ENCODE data around the gene TPK1.

Gene TPK1

DNA sequence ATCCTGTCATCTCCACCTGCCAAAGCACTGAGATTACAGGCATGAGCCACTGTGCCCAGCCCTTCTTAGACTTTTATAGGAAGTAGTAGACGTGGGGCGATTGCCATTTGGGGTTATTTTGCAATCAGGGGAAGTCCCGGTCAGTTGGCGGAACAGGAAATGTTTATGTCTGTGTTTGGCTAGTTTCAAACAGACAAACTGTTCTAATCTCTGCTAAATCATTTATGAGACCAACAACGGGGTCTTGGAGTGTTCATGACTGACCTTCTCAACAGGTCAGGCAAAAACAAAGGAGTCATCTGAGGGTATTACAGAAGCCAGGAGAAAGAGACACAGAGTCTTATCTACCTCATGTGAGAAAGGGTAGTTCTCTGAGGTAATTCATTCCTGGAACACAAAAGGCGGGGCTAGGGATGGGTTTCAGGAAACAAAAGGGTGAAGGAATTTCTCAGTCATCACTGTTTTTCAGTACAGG lies 6.6 kb upstream of the TPK1 start:
- Histone ChIP-seq H3K9me3 (ENCODE audit: low read length) (no peaks in the 10 kb centered on the region), H3K4me3 (ENCODE audit: low read length) (no peak overlapping the region), H3K27me3 (ENCODE audit: insufficient read depth, low read length) (no peaks in the 10 kb centered on the region), H3K36me3 (ENCODE audit: insufficient read depth, low read length) (no peaks in the 10 kb centered on the region), H2AFZ (ENCODE audit: low read depth, low read length) (no peak overlapping the region), H3K4me1 (ENCODE audit: insufficient read depth, low read length) (no peaks in the 10 kb centered on the region)

DNA sequence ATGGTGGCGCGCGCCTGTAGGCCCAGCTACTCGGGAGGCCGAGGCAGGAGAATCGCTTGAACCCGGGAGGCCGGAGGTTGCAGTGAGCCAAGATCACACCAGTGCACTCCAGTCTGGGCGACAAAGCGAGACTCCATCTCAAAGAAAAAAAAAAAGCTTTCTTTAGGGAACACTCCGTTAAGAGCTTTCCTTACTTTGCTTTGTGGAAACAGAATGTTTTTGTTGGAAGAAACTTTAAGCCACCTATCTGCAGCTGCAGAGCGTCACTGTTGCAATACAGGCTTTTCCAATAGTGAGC lies 641 bp upstream of the TPK1 start:
- Histone ChIP-seq H3K4me3 (ENCODE audit: low read length) (peak overlapping the region; percentile 78), H3K27me3 (ENCODE audit: insufficient read depth, low read length) (no peaks in the 10 kb centered on the region), H3K4me1 (ENCODE audit: insufficient read depth, low read length) (peaks cover 3% of the 10 kb centered on the region), H3K36me3 (ENCODE audit: insufficient read depth, low read length) (no peaks in the 10 kb centered on the region), H3K9me3 (ENCODE audit: low read length) (no peaks in the 10 kb centered on the region), H2AFZ (ENCODE audit: low read depth, low read length) (peak overlapping the region; percentile 98)

DNA sequence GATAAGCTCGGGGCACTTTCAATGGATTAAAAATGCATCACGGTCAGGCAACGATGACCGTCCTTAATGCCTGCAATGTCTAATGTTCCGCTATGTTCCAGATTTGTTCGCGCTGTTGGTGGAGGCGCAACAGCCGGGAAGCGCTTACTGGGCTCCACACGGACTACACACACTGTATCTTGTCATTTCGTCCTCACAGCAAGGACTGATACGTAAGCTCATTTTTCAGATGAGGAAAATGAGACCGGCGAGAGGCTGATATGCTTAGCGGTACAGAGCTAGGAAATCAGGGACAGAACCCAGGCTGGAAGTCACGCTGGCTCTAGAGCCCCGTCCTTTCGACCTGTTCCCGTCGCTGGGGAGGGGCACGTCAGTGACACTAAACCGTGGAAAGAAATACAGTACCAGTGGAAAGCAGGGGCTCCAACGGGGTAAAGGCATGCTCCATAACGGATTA lies 670 bp downstream of the TPK1 start:
- Histone ChIP-seq H2AFZ (ENCODE audit: low read depth, low read length) (peak overlapping the region; percentile 98), H3K27me3 (ENCODE audit: insufficient read depth, low read length) (no peaks in the 10 kb centered on the region), H3K9me3 (ENCODE audit: low read length) (no peaks in the 10 kb centered on the region), H3K4me1 (ENCODE audit: insufficient read depth, low read length) (peaks cover 3% of the 10 kb centered on the region), H3K4me3 (ENCODE audit: low read length) (peak overlapping the region; percentile 78), H3K36me3 (ENCODE audit: insufficient read depth, low read length) (no peaks in the 10 kb centered on the region)

DNA sequence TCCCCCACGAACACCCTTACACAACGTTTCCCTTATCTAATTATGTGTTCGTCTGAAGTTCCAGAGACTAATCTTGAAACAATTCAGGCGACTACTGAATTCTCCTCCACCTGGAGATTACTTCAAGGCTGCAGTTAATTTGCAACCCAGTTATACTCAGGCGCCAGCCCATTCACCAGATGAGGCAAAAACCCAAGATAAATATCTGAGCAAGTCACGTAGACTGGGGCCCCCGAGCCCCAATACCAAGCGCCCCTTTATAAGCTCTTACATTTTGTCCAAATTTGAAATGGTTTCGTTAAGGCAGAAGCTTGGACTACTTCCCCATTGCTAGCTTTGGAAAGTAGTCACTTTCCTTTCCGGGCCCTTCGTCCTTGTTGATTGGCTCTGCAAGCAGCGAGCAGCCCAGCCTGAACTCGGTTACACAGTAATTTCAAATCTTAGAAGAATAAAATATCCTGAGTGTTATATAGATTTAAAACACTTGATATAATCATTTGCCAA lies 1.2 kb downstream of the TPK1 start:
- Histone ChIP-seq H3K4me1 (ENCODE audit: insufficient read depth, low read length) (peaks cover 3% of the 10 kb centered on the region), H2AFZ (ENCODE audit: low read depth, low read length) (peak overlapping the region; percentile 98), H3K27me3 (ENCODE audit: insufficient read depth, low read length) (no peaks in the 10 kb centered on the region), H3K36me3 (ENCODE audit: insufficient read depth, low read length) (no peaks in the 10 kb centered on the region), H3K9me3 (ENCODE audit: low read length) (no peaks in the 10 kb centered on the region), H3K4me3 (ENCODE audit: low read length) (peak overlapping the region; percentile 78)

DNA sequence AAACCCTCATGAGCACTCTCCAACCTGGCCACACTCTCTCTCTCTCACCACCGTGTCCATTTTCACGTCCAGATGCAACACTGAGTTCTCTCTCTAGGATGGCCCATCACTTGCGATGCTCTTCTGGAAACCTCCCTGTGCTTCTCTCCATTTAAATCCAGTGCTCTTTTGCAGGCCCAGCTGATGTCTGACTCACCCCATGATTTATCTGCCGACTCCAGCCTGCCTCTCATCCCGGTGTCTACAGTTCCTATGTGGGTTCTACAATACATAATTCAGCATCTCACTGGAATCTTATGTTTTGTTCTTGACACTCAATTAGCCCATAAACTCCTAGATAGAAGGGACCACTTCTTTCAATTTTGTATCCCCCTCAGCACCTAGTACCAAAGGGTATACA lies 5.0 kb downstream of the TPK1 start:
- H3K4me3 ChIP-seq (ENCODE audit: low read length) = no peak overlapping the region
- no peaks in the 10 kb centered on the region for H3K9me3 ChIP-seq (ENCODE audit: low read length)
- no peak overlapping the region for H2AFZ ChIP-seq (ENCODE audit: low read depth, low read length)
- H3K4me1 ChIP-seq (ENCODE audit: insufficient read depth, low read length) = peaks cover 3% of the 10 kb centered on the region
- H3K36me3 ChIP-seq (ENCODE audit: insufficient read depth, low read length) = no peaks in the 10 kb centered on the region
- H3K27me3 ChIP-seq (ENCODE audit: insufficient read depth, low read length) = no peaks in the 10 kb centered on the region

DNA sequence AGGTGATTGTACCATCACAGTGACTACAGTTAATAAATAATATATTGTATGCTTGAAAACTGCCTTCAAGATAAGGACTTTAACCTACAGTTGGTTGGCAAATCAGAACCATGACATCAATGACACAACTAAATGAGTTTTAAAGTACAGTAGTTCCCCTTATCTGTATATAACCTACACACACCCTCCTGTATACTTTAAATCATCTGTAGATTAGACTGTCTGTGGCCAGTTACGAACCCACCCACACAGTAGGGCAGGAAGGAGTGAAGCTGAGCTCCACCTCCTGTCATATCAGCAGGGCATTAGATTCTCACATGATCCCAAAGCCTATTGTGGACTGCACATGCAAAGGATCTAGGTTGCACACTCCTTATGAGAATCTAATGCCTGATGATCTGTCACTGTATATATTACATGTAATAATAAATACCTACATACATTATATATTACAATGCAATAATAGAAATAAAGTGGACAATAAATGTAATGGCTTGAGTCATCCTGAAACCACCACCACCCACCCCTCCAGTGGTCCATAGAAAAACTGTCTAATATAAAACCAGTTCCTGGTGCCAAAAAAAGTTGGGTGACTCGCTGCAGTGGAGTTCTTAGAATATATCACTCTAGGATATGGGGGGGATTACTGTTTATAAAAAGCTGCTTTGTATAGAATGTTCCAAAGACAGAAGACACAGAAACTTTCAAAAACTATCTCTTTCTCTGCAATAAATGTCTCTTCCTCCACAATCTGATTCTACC lies 5.6 kb downstream of the TPK1 start:
- no peak overlapping the region for H3K4me3 ChIP-seq (ENCODE audit: low read length)
- no peak overlapping the region for H2AFZ ChIP-seq (ENCODE audit: low read depth, low read length)

DNA sequence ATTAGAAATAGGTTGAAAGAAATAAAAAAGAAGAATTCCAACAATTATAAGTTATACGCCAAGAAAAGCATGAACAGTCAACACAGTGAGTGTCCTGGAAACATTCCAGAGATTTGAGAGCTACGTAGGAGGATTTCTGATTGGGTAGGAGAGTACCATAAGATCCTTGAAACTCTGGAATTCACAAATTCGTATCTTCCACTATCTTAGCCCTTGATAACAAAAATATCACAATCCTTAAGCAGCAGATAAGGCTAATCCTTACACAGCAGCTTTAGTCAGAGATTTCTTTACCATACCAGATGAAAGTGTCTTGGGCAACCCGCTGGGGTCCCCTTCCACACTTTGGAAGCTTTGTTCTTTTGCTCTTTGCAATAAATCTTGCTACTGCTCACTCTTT lies 8.2 kb downstream of the TPK1 start:
- Histone ChIP-seq H3K36me3 (ENCODE audit: insufficient read depth, low read length) (no peaks in the 10 kb centered on the region), H3K4me3 (ENCODE audit: low read length) (no peak overlapping the region), H3K9me3 (ENCODE audit: low read length) (no peaks in the 10 kb centered on the region), H2AFZ (ENCODE audit: low read depth, low read length) (no peak overlapping the region), H3K27me3 (ENCODE audit: insufficient read depth, low read length) (no peaks in the 10 kb centered on the region), H3K4me1 (ENCODE audit: insufficient read depth, low read length) (no peaks in the 10 kb centered on the region)

More for the DNA sequence above, 5.6 kb downstream of the TPK1 start:
- Histone ChIP-seq H3K9me3 (ENCODE audit: low read length) (no peaks in the 10 kb centered on the region), H3K4me1 (ENCODE audit: insufficient read depth, low read length) (peaks cover 3% of the 10 kb centered on the region), H3K27me3 (ENCODE audit: insufficient read depth, low read length) (no peaks in the 10 kb centered on the region), H3K36me3 (ENCODE audit: insufficient read depth, low read length) (no peaks in the 10 kb centered on the region)

DNA sequence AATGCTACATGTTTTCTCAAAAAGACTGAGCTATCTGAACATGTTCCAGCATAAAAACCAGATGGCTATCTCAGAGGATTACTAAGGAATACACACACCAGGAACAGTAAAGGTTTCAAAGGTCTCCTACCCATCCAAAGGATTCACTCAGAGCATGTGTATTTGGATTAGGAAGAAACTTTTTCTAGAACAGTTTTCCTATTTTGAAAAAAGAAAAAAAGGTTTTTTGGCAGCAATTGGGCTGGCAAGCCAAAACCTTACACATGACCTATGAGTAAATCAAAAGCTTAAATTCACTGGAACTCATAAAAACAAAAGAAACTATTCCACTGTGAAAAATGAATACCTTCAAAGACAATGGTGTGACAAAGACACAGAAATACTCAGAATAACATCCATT lies 9.6 kb downstream of the TPK1 start:
- no peak overlapping the region for H3K4me3 ChIP-seq (ENCODE audit: low read length)
- H3K9me3 ChIP-seq (ENCODE audit: low read length) = no peaks in the 10 kb centered on the region
- H3K4me1 ChIP-seq (ENCODE audit: insufficient read depth, low read length) = no peaks in the 10 kb centered on the region
- no peaks in the 10 kb centered on the region for H3K27me3 ChIP-seq (ENCODE audit: insufficient read depth, low read length)
- H2AFZ ChIP-seq (ENCODE audit: low read depth, low read length) = no peak overlapping the region
- H3K36me3 ChIP-seq (ENCODE audit: insufficient read depth, low read length) = no peaks in the 10 kb centered on the region

DNA sequence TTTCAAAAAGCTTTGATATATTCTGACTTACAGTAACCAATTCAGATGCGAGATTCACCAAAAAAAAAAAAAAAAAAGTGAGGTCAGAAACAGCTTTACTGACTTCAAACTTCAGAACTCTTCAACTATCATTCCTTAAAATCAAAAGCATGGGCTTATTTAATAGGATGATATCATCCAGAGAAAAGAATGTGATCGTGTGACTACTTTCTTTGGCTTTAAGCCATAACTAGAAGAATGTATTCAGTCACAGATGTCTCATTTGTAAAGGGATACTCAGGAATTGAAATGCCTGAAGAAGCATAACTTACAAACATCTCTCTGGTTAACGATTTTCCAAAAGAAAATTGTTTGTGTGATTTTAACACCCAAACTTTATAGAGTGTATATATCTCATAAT lies 11.5 kb downstream of the TPK1 start:
- Histone ChIP-seq H3K36me3 (ENCODE audit: insufficient read depth, low read length) (no peaks in the 10 kb centered on the region), H3K9me3 (ENCODE audit: low read length) (no peaks in the 10 kb centered on the region), H3K4me3 (ENCODE audit: low read length) (no peak overlapping the region), H3K27me3 (ENCODE audit: insufficient read depth, low read length) (no peaks in the 10 kb centered on the region), H3K4me1 (ENCODE audit: insufficient read depth, low read length) (no peaks in the 10 kb centered on the region), H2AFZ (ENCODE audit: low read depth, low read length) (no peak overlapping the region)

DNA sequence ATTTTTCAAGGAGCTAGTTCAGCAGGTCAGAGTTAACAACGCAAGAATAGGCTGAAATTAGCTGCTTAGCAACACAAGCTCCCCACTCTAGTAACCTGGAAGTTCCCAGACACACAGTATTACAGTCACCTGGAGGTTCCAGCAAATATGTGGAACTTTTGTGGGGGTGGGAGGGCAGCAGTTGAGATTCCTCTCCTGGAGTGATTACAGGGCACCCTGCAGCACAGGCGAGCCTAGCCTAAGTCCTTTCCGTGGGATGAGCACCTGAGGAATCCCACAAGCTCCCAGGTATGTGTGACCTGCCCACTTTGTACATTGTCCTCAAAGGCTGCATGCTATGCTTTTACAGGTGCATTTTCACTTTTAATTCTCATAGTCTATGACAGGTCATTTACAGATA lies 13.6 kb downstream of the TPK1 start:
- Histone ChIP-seq H3K27me3 (ENCODE audit: insufficient read depth, low read length) (no peaks in the 10 kb centered on the region), H3K4me3 (ENCODE audit: low read length) (no peak overlapping the region), H3K36me3 (ENCODE audit: insufficient read depth, low read length) (no peaks in the 10 kb centered on the region), H3K9me3 (ENCODE audit: low read length) (no peaks in the 10 kb centered on the region), H3K4me1 (ENCODE audit: insufficient read depth, low read length) (no peaks in the 10 kb centered on the region), H2AFZ (ENCODE audit: low read depth, low read length) (no peak overlapping the region)

DNA sequence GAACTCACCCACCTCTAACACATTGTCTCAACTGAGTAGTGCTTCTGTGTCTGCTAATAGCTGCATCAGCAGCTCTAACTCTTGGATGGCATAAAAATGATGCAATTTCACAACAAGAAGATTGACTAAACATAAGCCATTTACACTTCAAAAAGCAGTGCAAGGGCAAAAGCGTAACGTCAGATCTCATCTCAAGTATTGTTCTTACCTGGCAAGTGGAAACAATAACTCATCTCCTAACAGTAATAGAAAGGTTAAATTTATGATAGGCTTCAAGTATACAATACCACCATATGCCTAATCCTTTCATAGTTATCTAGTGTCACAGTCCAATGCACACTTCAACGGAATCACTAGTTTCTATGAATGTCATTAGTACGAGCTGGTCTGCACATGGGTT lies 14.8 kb downstream of the TPK1 start:
- Histone ChIP-seq H3K36me3 (ENCODE audit: insufficient read depth, low read length) (no peaks in the 10 kb centered on the region), H2AFZ (ENCODE audit: low read depth, low read length) (no peak overlapping the region), H3K9me3 (ENCODE audit: low read length) (no peaks in the 10 kb centered on the region), H3K4me1 (ENCODE audit: insufficient read depth, low read length) (no peaks in the 10 kb centered on the region), H3K4me3 (ENCODE audit: low read length) (no peak overlapping the region), H3K27me3 (ENCODE audit: insufficient read depth, low read length) (no peaks in the 10 kb centered on the region)

DNA sequence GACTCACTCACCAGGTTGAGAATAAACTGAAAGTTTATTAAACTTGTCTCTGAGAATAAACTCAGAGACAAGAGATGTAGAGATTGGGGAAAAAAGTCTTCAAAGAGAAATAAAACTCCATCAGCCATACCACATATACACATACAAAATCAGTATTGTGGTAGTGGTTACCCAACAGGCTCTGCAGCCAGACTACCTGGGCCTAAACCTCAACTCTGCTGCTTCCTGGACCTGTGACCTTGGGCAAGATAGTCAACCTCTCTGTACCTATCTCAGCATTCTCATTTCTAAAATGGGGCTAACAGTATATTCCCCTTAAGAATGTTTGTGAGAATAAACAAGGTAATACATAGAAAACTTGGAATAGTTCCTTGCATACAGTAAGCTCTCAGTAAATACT lies 15.3 kb downstream of the TPK1 start:
- H3K9me3 ChIP-seq (ENCODE audit: low read length) = no peaks in the 10 kb centered on the region
- H2AFZ ChIP-seq (ENCODE audit: low read depth, low read length) = no peak overlapping the region
- no peak overlapping the region for H3K4me3 ChIP-seq (ENCODE audit: low read length)
- no peaks in the 10 kb centered on the region for H3K36me3 ChIP-seq (ENCODE audit: insufficient read depth, low read length)
- no peaks in the 10 kb centered on the region for H3K4me1 ChIP-seq (ENCODE audit: insufficient read depth, low read length)
- no peaks in the 10 kb centered on the region for H3K27me3 ChIP-seq (ENCODE audit: insufficient read depth, low read length)

DNA sequence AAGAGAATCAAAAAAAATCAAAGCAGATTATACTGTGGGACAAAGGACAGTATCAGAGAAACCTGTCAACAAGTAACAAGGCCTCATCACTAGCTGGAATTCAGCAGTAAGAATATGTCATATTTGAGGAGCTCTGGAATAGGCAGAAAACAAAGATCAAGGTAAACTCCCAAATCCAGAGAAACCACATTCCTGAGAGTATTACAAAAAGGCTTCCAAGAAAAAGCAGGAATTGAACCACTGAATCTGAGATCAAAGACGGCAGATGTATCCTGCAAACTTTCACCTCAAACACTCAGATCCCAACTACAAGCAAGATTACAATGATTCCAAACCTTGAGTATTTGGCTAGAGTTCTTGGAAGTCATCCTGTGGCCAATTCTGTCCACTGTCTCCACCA lies 16.3 kb downstream of the TPK1 start:
- H3K4me1 ChIP-seq (ENCODE audit: insufficient read depth, low read length) = no peaks in the 10 kb centered on the region

DNA sequence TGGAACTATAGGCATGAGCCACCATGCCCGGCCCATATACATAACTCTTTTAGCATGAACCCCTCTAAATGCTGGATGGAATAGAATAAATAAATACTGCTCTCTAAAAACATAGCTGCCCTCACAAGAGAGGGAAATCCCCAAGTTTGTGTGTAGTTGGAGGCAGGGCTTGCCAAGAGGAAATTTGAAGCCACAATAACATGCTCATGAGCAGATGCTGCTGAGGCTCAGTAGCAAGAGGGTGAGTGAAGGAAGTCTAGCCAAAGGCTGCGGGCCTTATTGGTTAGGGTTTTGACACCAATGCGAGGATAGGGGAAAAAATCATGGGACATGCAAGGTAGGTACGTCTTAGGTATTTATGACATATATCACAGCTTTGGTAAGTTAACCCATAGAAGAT lies 17.3 kb downstream of the TPK1 start:
- Histone ChIP-seq H3K4me3 (ENCODE audit: low read length) (no peak overlapping the region), H3K27me3 (ENCODE audit: insufficient read depth, low read length) (no peaks in the 10 kb centered on the region), H2AFZ (ENCODE audit: low read depth, low read length) (no peak overlapping the region), H3K4me1 (ENCODE audit: insufficient read depth, low read length) (no peaks in the 10 kb centered on the region), H3K9me3 (ENCODE audit: low read length) (no peaks in the 10 kb centered on the region), H3K36me3 (ENCODE audit: insufficient read depth, low read length) (no peaks in the 10 kb centered on the region)

More for the DNA sequence above, 16.3 kb downstream of the TPK1 start:
- H2AFZ ChIP-seq (ENCODE audit: low read depth, low read length) = no peak overlapping the region
- H3K27me3 ChIP-seq (ENCODE audit: insufficient read depth, low read length) = no peaks in the 10 kb centered on the region
- H3K4me3 ChIP-seq (ENCODE audit: low read length) = no peak overlapping the region
- H3K9me3 ChIP-seq (ENCODE audit: low read length) = no peaks in the 10 kb centered on the region
- no peaks in the 10 kb centered on the region for H3K36me3 ChIP-seq (ENCODE audit: insufficient read depth, low read length)
